GM21723 (cell line): ENCODE results near the gene GNG4.

Experiments used
- ATAC-seq: cut with Tn5 transposase; IDR thresholded peaks from one replicate; pipeline ENCODE4 v1.9.1; 2021; ENCODE audit warnings: mild to moderate bottlenecking, moderate library complexity; ENCODE audit not compliant: unreplicated experiment

GNG4 gene

DNA sequence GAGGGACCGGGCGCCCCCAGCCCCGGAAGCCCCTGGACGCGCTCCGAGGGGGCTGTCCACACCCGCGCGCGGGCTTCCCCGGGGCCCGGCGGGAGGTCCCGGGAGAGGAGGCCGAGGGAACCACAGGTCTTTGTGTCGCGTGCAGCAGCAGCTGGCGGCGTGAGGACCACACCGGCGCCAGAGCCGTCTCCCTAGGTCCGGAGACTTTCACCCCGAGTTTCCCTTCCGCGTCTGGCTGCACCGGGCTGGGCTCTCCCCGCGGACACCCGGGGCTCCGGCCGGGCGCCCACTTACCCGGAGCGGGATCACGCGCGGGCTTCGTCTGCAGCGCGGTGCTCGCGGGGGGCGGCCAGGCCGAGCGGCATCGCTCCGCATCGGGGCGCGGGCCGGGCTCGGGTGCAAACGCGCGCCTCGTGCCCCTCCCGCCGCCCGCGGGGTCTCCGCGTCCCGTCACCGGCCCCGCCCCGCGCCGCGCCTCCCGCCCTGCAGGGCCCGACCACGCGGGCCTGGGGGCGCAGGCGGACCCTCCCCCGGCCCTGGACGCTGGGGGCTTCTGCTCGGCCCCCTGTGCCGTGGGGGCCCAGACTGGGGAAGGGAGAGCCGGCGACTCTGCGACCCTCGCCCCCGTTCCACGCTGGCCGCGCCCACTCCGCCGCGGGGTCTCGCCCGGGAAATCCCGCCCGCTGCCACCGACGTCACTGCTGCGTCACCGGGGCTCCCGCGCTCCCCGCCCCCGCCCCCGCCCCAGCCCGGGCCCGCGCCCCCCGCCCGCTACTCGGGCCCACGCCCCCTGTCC is at the start of gene GNG4:
TSS of gene GNG4 (minus strand) at position 417 of the 796 bp plus-strand sequence. CDS start 65,946 bp downstream, outside the sequence.
- ATAC-seq: peak; percentile 51

GRCh38 chr1:235697508-235697907 is 47.9 kb upstream of the GNG4 start:
- ATAC-seq: no peak

DNA sequence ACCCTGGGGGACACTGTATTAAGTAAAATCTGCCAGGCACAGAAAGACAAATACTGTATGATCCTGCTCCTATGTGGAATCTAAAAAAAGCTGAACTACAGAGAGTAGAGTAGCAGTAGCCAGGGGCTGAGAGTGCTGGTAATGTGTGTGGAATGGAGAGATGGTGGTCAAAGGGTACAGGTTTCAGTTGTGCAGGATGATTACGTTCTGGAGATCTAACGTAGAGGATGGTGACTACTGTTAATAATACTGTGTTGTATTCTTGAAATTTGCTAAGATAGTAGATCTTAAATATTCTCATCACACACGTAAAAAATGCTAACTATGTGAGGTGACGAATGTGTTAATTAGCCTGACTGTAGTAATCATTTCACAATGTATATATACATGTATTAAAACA is 39.8 kb upstream of the GNG4 start:
- ATAC-seq: no peak

- no peak for ATAC-seq
Observed at GRCh38 chr1:235688096-235688495, 38.5 kb upstream of the GNG4 start.

DNA sequence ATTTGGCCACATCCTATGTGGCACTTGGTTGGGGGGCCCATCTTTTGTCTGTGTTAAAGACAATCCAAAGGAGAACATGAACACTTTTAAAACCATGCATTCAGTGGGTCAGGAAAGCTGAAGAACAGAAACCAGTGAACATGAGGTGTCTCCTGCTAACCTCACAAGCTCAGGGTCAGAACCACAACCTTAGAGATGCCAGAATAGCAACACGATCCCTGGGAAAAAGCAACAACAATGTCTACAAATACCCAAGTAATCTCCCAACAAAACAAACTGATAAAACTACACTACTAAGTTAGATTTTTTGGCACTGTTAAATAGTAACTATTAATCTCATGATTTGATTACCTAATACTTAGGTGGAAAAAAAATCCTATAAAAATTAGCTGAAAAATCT is 34.1 kb upstream of the GNG4 start:
- ATAC-seq: no peak

- ATAC-seq: no peak
Observed at GRCh38 chr1:235682216-235682615, 32.6 kb upstream of the GNG4 start.

- no peak for ATAC-seq
Observed at GRCh38 chr1:235679644-235680043, 30.1 kb upstream of the GNG4 start.

- ATAC-seq: no peak
Observed at GRCh38 chr1:235679005-235679404, 29.4 kb upstream of the GNG4 start.

DNA sequence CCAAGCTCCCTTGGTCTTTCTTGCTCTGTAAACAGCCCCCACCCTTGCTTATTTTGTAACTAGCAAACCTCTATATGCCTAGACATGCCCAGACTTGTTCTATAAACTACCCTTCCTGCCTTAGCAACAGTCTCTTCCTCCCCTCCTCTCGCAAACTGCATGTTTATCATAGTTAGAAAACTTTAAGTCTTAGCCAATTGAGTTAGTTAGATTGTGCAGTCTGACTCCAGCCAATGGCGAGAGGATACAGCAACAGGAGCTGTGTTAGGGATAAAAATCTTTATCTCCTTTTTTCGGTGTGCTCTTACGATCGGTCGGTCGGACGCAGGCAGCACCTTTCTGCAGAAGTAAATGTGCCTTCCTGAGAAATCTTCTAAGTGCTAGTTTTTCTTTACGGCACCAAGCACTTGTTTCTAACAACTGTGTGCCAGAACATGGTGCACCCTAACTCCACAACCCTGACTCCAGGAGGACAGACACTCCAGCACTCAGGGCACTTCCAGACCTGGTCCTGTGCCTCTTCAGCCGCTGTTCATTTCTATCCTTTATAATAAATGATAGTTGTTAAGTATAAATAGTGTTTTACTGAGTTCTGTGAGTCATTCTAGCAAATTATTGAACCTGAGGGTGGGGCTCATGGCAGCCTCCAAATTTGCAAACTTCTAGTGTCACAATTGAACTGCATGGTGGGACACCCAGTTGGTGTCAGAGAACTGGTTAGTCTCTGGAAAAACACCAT is 25.7 kb upstream of the GNG4 start:
- no peak for ATAC-seq

DNA sequence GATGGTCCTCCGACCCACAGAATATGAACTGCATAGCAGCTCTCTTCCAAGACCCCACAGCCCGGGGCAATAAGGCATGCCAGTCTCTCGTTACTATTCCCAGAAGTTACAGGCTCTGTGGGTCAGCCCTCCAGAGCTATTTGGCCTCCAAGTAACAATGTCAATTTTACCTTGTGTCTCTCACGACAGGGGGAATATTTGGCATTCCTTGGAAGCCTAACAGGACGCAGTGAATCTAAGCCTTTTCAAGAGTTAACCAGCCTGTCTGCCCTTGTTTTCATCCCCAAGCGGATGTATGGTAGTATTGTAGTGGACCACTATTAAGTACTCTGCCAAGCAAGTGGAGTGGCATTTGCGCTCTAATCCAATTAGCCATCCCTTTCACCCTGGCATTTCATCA is 24.4 kb upstream of the GNG4 start:
- ATAC-seq: no peak

DNA sequence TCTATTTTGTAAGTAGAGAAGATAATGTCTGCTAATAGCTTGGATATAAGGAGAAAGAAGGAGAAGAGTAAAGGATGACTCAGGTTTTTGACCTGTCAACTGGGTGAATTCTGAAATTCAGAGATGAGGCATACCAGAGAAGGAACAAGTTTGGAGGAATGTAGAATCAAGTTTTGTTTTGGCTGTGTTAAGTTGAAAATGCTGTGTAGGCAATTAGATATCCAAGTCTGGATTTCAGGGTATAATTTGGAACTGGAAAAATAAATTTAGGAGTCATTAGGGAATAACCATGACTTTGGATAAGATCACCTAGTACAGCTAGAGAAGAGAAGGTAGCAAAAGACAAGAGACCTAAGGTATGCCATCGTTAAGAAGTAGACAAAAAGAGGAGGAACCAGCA is 22.4 kb upstream of the GNG4 start:
- no peak for ATAC-seq

DNA sequence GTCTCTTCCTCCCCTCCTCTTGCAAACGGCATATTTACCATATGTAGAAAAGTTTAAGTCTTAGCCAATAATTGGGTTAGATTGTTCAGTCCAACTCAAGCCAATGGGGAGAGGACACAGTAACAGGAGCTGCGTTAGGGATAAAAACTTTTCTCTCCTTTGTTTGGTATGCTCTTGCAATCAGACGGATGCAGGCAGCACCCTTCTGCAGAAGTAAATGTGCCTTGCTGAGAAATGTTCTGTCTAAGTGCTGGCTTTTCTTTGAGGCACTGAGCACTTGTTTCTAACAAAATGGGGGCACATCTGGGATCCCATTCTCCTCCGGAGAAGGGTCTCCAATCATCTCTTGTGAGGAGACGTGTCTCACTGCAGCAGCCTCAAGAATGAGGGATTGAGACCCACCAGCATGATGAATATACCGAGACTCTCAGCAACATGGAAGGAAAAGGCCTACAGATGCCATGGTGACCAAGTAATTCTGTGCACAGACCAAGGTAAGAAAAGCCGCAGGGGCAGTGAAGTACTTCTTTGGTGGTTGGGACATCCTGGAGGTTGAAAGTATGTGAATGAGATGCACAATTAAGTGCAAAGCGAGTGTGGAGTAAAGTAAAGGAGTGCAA is 20.7 kb upstream of the GNG4 start:
- no peak for ATAC-seq

DNA sequence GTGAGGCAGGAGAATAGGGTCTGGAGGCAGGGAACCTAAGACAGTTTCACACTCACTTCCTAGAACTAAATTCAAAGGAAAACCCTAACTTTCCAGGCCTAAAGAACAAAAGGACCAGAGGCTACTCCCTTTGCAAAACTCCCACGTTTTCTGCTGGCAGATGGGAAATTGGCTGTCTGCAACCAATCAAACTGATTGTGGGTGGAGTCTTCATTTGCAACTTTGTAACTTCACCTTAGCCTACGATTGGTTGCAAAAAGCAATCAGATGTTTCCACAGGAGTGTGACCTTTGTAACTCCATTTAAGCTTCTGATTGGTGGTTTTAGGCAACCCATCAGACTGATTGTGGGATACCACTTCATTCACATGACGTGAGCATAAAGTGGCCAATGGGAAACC is 19.7 kb upstream of the GNG4 start:
- no peak for ATAC-seq

GRCh38 chr1:235663628-235664027 is 14.0 kb upstream of the GNG4 start:
- no peak for ATAC-seq

DNA sequence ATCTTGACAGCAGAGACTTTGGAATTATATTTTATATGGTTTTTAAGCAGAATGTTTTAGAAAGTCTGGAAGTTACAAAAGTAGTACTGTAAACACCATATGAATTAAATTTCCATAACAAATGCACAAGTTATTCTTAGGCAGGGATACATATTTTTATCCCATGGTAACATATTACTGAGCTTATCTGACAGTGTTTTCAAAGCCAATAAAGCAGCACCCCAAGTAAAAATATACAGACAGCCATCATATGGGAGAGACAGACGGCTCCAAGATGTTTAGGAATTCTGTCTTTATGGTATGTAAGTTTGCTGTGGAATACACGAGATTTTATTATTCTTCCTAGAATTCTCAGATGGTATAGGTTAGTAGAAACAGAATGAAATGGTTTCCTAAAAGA is 12.0 kb upstream of the GNG4 start:
- ATAC-seq: no peak

DNA sequence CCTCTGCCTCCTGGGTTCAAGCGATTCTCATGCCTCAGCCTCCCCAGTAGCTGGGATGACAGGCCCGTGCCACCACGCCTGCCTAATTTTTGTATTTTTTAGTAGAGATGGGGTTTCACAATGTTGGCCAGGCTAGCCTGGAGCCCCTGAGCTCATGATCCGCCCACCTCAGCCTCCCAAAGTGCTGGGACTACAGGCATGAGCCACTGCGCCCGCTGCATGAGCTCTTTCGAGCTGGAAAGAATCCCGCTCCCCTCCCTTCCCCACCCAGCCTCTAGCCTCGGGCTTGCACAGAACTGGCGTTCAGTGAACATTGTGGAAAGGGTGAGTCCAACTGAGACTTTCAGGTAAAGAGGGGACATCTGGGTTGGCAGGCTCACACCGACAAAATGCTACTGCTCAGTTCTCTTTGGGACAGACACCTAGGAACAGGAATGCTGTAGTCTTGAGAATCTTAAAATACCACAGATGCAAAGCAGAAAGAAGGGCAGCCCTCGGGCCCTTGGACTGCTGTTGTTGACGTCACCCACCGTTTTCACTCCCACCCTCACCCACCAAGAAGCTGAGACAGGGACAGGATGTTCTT is 9.7 kb upstream of the GNG4 start:
- ATAC-seq: no peak

GRCh38 chr1:235657747-235658526 is 8.4 kb upstream of the GNG4 start:
- ATAC-seq: no peak

- no peak for ATAC-seq
Observed at GRCh38 chr1:235657269-235657668, 7.7 kb upstream of the GNG4 start.

DNA sequence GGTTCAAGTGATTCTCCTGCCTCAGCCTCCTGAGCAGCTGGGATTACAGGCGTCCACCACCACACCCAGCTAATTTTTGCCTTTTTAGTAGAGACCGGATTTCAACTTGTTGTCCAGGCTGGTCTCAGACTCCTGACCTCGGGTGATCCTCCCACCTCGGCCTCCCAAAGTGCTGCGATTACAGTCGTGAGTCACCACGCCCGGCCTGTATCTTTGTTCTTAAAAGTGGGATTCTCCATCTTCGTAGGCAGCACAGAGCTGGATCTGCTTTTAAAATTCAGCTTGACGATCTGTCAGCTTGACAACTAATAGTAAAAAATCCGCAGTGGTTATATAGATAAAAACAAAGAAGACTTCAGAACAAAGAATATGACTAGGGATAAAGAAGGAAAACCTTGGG is 2.8 kb upstream of the GNG4 start:
- ATAC-seq: no peak

DNA sequence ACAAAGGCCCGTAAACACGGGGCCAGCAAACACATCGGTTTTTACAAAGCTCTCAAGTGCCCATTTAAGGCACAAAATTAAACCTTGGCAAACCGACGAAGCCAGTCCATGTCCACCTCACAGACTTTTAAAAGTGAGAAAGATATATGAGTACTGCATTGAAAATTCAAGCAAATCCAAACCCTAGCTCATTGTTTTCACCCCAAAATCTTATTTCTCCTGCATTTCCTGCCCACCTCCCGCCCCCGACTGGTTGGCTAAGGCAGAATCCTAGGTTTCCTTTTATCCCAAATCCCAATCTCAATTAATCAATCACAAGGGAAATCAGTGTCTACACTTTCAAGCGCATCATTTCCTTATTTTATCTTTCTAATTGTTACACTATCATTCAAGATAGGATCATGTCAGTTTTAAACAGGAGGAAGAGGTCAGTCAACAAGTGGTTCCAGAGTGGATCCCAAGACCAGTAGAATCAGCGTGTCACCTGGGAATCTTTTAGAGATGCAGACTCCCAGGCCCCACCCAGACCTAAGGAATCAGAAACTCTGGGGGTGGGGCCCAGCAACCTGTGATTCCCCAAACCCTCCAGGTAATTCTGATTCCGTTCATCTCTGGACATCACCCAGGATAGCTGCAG is 1.7 kb upstream of the GNG4 start:
- ATAC-seq: no peak
